SK-N-SH (cell line): ENCODE data around the gene NLN. TPM values are rescaled to one million over a fixed set of nuclear protein-coding genes. Genes with fewer than 3 reads are reported as not detected.

Experiments used
- CTCF ChIA-PET: fragments of 300-600, 350-600 bp; formaldehyde crosslinking; extraction: SDS; loops from one replicate; lab custom pipeline; 2021; lab: Yijun Ruan, JAX
- POLR2A ChIA-PET: fragments of 350-600 bp; sonication (Branson Sonifier 250); formaldehyde crosslinking; extraction: SDS; loops from one replicate; lab custom pipeline; 2020; ENCODE audit warnings: antibody characterized with exemption, inconsistent platforms; lab: Yijun Ruan, JAX
- DNase-seq: peaks from one replicate; pipeline ENCODE4 v3.0.0; 2012
- H2AFZ ChIP-seq: fragments of 200-600 bp; sonication (generic); 2 replicates; pipeline ENCODE4 v1.8.1; 2016; ENCODE audit warnings: antibody characterized with exemption, mild to moderate bottlenecking, low read depth
- H3F3A ChIP-seq: fragments of 200-600 bp; sonication (generic); replicated peaks from 2 replicates; pipeline ENCODE3; 2016; ENCODE audit warnings: antibody characterized with exemption, mild to moderate bottlenecking; ENCODE audit not compliant: insufficient read depth
- H3K27ac ChIP-seq, 2 experiments: fragments of 200-500 bp in 1 of 2; fragments of 200-600 bp in 1 of 2; sonication (Bioruptor generic) in 1 of 2; sonication (generic), shearing (Covaris generic) in 1 of 2; 2 replicates each; pipeline versions ENCODE4 v1.5.1 to v1.6.1; 2014 to 2016; ENCODE audit warnings: low read depth in 2 of 2, inconsistent platforms in 1 of 2, low read length in 1 of 2, mild to moderate bottlenecking in 1 of 2, mixed read lengths in 1 of 2
- H3K27me3 ChIP-seq: fragments of 200-600 bp; sonication (generic), shearing (Covaris generic); 2 replicates; pipeline ENCODE4 v1.6.1; 2016; ENCODE audit warnings: mixed run types; ENCODE audit not compliant: insufficient read depth
- H3K36me3 ChIP-seq, 2 experiments: fragments of 200-500 bp in 1 of 2; fragments of 200-600 bp in 1 of 2; sonication (Bioruptor generic) in 1 of 2; sonication (generic) in 1 of 2; replicated peaks in 1 of 2; 2 replicates each; pipeline versions ENCODE3 to v1.5.1; 2014 to 2016; ENCODE audit warnings: low read length in 1 of 2, mild to moderate bottlenecking in 1 of 2; ENCODE audit not compliant: insufficient read depth in 2 of 2, control insufficient read depth in 1 of 2
- H3K4me1 ChIP-seq, 2 experiments: fragments of 200-500 bp in 1 of 2; fragments of 200-600 bp in 1 of 2; sonication (Bioruptor generic) in 1 of 2; sonication (generic), shearing (Covaris generic) in 1 of 2; 2 replicates each; pipeline versions ENCODE4 v1.5.1 to v1.6.1; 2014 to 2016; ENCODE audit warnings: low read depth in 1 of 2, low read length in 1 of 2, mixed run types in 1 of 2; ENCODE audit not compliant: insufficient read depth in 2 of 2, control insufficient read depth in 1 of 2
- H3K4me2 ChIP-seq: fragments of 200-600 bp; sonication (generic), shearing (Covaris generic); 2 replicates; pipeline ENCODE4 v1.6.1; 2017; ENCODE audit warnings: mixed run types
- H3K4me3 ChIP-seq, 2 experiments: fragments of 200-500 bp in 1 of 2; fragments of 200-600 bp in 1 of 2; sonication (Bioruptor generic) in 1 of 2; sonication (generic), shearing (Covaris generic) in 1 of 2; 2 replicates each; pipeline versions ENCODE4 v1.5.1 to v1.8.1; 2014 to 2016; ENCODE audit warnings: low read depth in 2 of 2, inconsistent platforms in 1 of 2, low read length in 1 of 2, mild to moderate bottlenecking in 1 of 2, mixed read lengths in 1 of 2, moderate library complexity in 1 of 2
- H3K79me2 ChIP-seq: fragments of 200-600 bp; sonication (generic); 2 replicates; pipeline ENCODE4 v1.8.1; 2017; ENCODE audit warnings: mild to moderate bottlenecking; ENCODE audit not compliant: insufficient read depth
- H3K9ac ChIP-seq: fragments of 200-600 bp; sonication (generic); 2 replicates; pipeline ENCODE4 v1.6.1; 2017; ENCODE audit warnings: mixed run types
- H3K9me2 ChIP-seq: fragments of 200-600 bp; sonication (generic); 2 replicates; pipeline ENCODE4 v1.6.1; 2017; ENCODE audit warnings: mixed run types
- H3K9me3 ChIP-seq: fragments of 200-600 bp; sonication (generic); 2 replicates; pipeline ENCODE4 v1.6.1; 2017; ENCODE audit warnings: mixed run types, mild to moderate bottlenecking, moderate library complexity
- H4K20me1 ChIP-seq: fragments of 200-600 bp; sonication (generic); 2 replicates; pipeline ENCODE4 v1.6.1; 2017; ENCODE audit warnings: mild to moderate bottlenecking, mixed run types; ENCODE audit not compliant: insufficient read depth
- CHD2 ChIP-seq: fragments of 150-350 bp; IDR thresholded peaks from 2 replicates; pipeline ENCODE4 v1.6.1; 2018; ENCODE audit warnings: low read length; ENCODE audit not compliant: partially characterized antibody
- CTCF ChIP-seq: fragments of 200-600 bp; sonication (generic); IDR thresholded peaks from 2 replicates; pipeline ENCODE4 v1.6.1; 2017; ENCODE audit warnings: antibody characterized with exemption, mild to moderate bottlenecking, moderate library complexity
- FOXM1 ChIP-seq: IDR thresholded peaks from 2 replicates; pipeline ENCODE4 v1.4.0; 2012; ENCODE audit warnings: low read depth, mild to moderate bottlenecking
- GABPA ChIP-seq: IDR thresholded peaks from 2 replicates; pipeline ENCODE4 v1.4.0; 2012; ENCODE audit warnings: low read depth, mild to moderate bottlenecking
- IRF3 ChIP-seq: fragments of 150-350 bp; IDR thresholded peaks from 2 replicates; pipeline ENCODE4 v1.6.1; 2016; ENCODE audit warnings: mild to moderate bottlenecking, low read depth, low read length
- JUND ChIP-seq: IDR thresholded peaks from 2 replicates; pipeline ENCODE4 v1.4.0; 2012
- MXI1 ChIP-seq: IDR thresholded peaks from 2 replicates; pipeline ENCODE4 v1.6.1; 2012; ENCODE audit warnings: mild to moderate bottlenecking, low read depth, low read length, improper control_type of control experiment
- POLR2AphosphoS5 ChIP-seq: IDR thresholded peaks from 2 replicates; pipeline ENCODE4 v1.6.1; 2012; ENCODE audit warnings: low read depth, low read length
- RAD21 ChIP-seq: IDR thresholded peaks from 2 replicates; pipeline ENCODE4 v1.6.1; 2012; ENCODE audit warnings: mild to moderate bottlenecking, low read length
- RCOR1 ChIP-seq: fragments of 150-350 bp; IDR thresholded peaks from 2 replicates; pipeline ENCODE4 v1.6.1; 2017; ENCODE audit warnings: antibody characterized with exemption, low read length
- RFX5 ChIP-seq: IDR thresholded peaks from 2 replicates; pipeline ENCODE4 v1.6.1; 2012; ENCODE audit warnings: mild to moderate bottlenecking, improper control_type of control experiment, low read length
- RXRA ChIP-seq: IDR thresholded peaks from 2 replicates; pipeline ENCODE4 v1.4.0; 2012; ENCODE audit warnings: low read depth, mild to moderate bottlenecking, borderline replicate concordance
- TAF1 ChIP-seq: IDR thresholded peaks from 2 replicates; pipeline ENCODE4 v1.6.1; 2012; ENCODE audit warnings: low read depth, mild to moderate bottlenecking, low read length, moderate library complexity, borderline replicate concordance
- TCF12 ChIP-seq: IDR thresholded peaks from 2 replicates; pipeline ENCODE4 v1.4.0; 2012
- TEAD4 ChIP-seq: IDR thresholded peaks from 2 replicates; pipeline ENCODE4 v1.4.0; 2012; ENCODE audit warnings: mild to moderate bottlenecking, borderline replicate concordance; ENCODE audit not compliant: insufficient read depth
- USF1 ChIP-seq: IDR thresholded peaks from 2 replicates; pipeline ENCODE4 v1.4.0; 2012; ENCODE audit warnings: low read depth, borderline replicate concordance
- USF2 ChIP-seq: fragments of 150-350 bp; IDR thresholded peaks from 2 replicates; pipeline ENCODE4 v1.6.1; 2017; ENCODE audit warnings: antibody characterized with exemption, low read length, low read depth, borderline replicate concordance
- YY1 ChIP-seq: IDR thresholded peaks from 2 replicates; pipeline ENCODE4 v1.4.0; 2012; ENCODE audit warnings: low read depth, mild to moderate bottlenecking
- ZBTB33 ChIP-seq: IDR thresholded peaks from 2 replicates; pipeline ENCODE4 v1.4.0; 2012; ENCODE audit warnings: low read depth, borderline replicate concordance
- WGBS: methylation state at CpG from one replicate; pipeline ENCODE4 v1.1.6; 2017; ENCODE audit warnings: low lambda C conversion rate; 5-methylcytosine and 5-hydroxymethylcytosine counted together
- polyA plus RNA-seq, 3 experiments: library from polyadenylated mRNA; depleted of rRNA; stranded (reverse); fragments of >200 nt; gene quantifications; 2 replicates each; pipeline ENCODE4 v1.2.3, GENCODE V29; 2012

NLN gene
- polyA plus RNA-seq, 1 of the 3 experiments (the other 2 are of a cell fraction): 17.1 TPM

GRCh38 chr5:65734921-65735320 is 12.9 kb downstream of the NLN start:
- peaks cover 0 to 6% of the 10 kb centered on the region in 2 experiments for H3K36me3 ChIP-seq
- H3K9me3 ChIP-seq: no peaks in the 10 kb centered on the region
- no peaks in the 10 kb centered on the region for H3K4me1 ChIP-seq
- no peak overlapping the region for H3K27ac ChIP-seq
- WGBS: 93% methylated on average over 1 of the region's 1 CpG
- no peaks in the 10 kb centered on the region for H3F3A ChIP-seq
- no peak overlapping the region for H3K9ac ChIP-seq
- no peak overlapping the region for H2AFZ ChIP-seq
- POLR2A ChIA-PET: no interaction called here
- H3K9me2 ChIP-seq: no peaks in the 10 kb centered on the region
- CTCF ChIA-PET: no interaction called here
- H3K79me2 ChIP-seq: peaks cover 71% of the 10 kb centered on the region
- no peak overlapping the region for H3K4me2 ChIP-seq
- H4K20me1 ChIP-seq: 0 out of 2 replicates have a peak, but pooled peaks cover 6% of the 10 kb centered on the region
- H3K27me3 ChIP-seq: no peaks in the 10 kb centered on the region
- no peak for TF ChIP-seq USF1
- no peak for TF ChIP-seq RAD21
- no peak for TF ChIP-seq TAF1
- no peak for TF ChIP-seq ZBTB33
- no peak for TF ChIP-seq POLR2AphosphoS5
- TF ChIP-seq JUND: no peak
- TF ChIP-seq TEAD4: no peak
- TF ChIP-seq TCF12: no peak
- no peak for TF ChIP-seq CHD2
- TF ChIP-seq USF2: no peak
- TF ChIP-seq YY1: no peak
- no peak for TF ChIP-seq IRF3
- no peak for TF ChIP-seq MXI1
- TF ChIP-seq GABPA: no peak
- no peak for TF ChIP-seq RFX5
- TF ChIP-seq CTCF: no peak
- TF ChIP-seq FOXM1: no peak
- TF ChIP-seq RXRA: no peak
- TF ChIP-seq RCOR1: no peak
- TF ChIP-seq, all 33 proteins: peak for 0
- no peak for DNase-seq
- no peak overlapping the region for H3K4me3 ChIP-seq
